Fibroblast of villous mesenchyme (primary cell): ENCODE measurements around the gene POU3F2. TPM values are rescaled to one million over a fixed set of nuclear protein-coding genes. Genes with fewer than 3 reads are reported as not detected.

Source experiments
- DNase-seq: peaks from one replicate; pipeline ENCODE4 v3.0.0-alpha.2; 2010; ENCODE audit warnings: low read depth
- H3K4me3 ChIP-seq: 2 replicates; pipeline ENCODE4 v1.5.1; 2011; ENCODE audit warnings: low read depth, mild to moderate bottlenecking, low read length
- CTCF ChIP-seq: IDR thresholded peaks from 2 replicates; pipeline ENCODE4 v1.5.1; 2012; ENCODE audit warnings: low read depth, mild to moderate bottlenecking, low read length; ENCODE audit not compliant: insufficient read depth
- total RNA-seq: library from RNA; depleted of rRNA; stranded (reverse); fragments of >200 nt; gene quantifications from 2 replicates; pipeline ENCODE4 v1.2.3, GENCODE V29; 2012

POU3F2 gene
- total RNA-seq, 1 donor, result not detected

GRCh38 chr6:98808541-98809210 lies 25.7 kb upstream of the POU3F2 start:
- TF ChIP-seq CTCF, result no peak
- DNase-seq, result no peak
- no peak overlapping the region for H3K4me3 ChIP-seq

GRCh38 chr6:98812220-98812619 lies 22.2 kb upstream of the POU3F2 start:
- no peak for TF ChIP-seq CTCF
- no peak overlapping the region for H3K4me3 ChIP-seq
- no peak for DNase-seq

GRCh38 chr6:98816799-98817198 lies 17.6 kb upstream of the POU3F2 start:
- TF ChIP-seq CTCF, result no peak
- H3K4me3 ChIP-seq, result no peak overlapping the region
- DNase-seq, result no peak

- H3K4me3 ChIP-seq, result no peak overlapping the region
- TF ChIP-seq CTCF, result no peak
- no peak for DNase-seq
Measured at GRCh38 chr6:98821756-98822405, 12.5 kb upstream of the POU3F2 start.

GRCh38 chr6:98823428-98824161 lies 10.8 kb upstream of the POU3F2 start:
- no peak for TF ChIP-seq CTCF
- no peak overlapping the region for H3K4me3 ChIP-seq
- no peak for DNase-seq

- H3K4me3 ChIP-seq, result no peak overlapping the region
- TF ChIP-seq CTCF, result no peak
- DNase-seq, result no peak
Measured at GRCh38 chr6:98824162-98824901, 10.0 kb upstream of the POU3F2 start.
